Measurements from ENCODE around the gene NELFCD. TPM values are rescaled to one million over a fixed set of nuclear protein-coding genes. Genes with fewer than 3 reads are reported as not detected.
A peak's percentile ranks its signal among the peaks of the same experiment; 100 is the strongest.
"Not testable (repeated sequence)": the region's sequence is repeated elsewhere in the genome, so short reads cannot be mapped to it uniquely, and the experiment has no call there.

Gene NELFCD
- total RNA-seq, 2 donors from 2014 or later, result 55.0 to 85.2 TPM

- TF ChIP-seq CTCF (IDR thresholded peaks at IDR 0.05) (no peak), POLR2A (IDR thresholded peaks at IDR 0.05) (no peak), POLR2AphosphoS5 (IDR thresholded peaks at IDR 0.05) (no peak)
- no peak overlapping the region for H3K4me3 ChIP-seq
- no peak overlapping the region for H3K27ac ChIP-seq
- WGBS, result 71% methylated on average over 6 of the region's 6 CpGs
- intact Hi-C loops (cut with DNase I), result no loop called here
- H3K9me3 ChIP-seq, result no peaks in the 10 kb centered on the region
- H3K4me1 ChIP-seq (replicated peaks), result peaks cover 6% of the 10 kb centered on the region
- no peaks in the 10 kb centered on the region for H3K36me3 ChIP-seq
- no peaks in the 10 kb centered on the region for H3K27me3 ChIP-seq (replicated peaks; ENCODE audit: insufficient read depth)
- DNase-seq (ENCODE audit: low spot score), result no peak
Observed at GRCh38 chr20:58978351-58979190, 2.5 kb upstream of the NELFCD start.

- Histone ChIP-seq H3K27ac (peak overlapping the region; percentile 75 to 77), H3K4me3 (peak overlapping the region; percentile 73 to 90), H3K27me3 (replicated peaks; ENCODE audit: insufficient read depth) (no peaks in the 10 kb centered on the region), H3K36me3 (no peaks in the 10 kb centered on the region), H3K4me1 (replicated peaks) (peaks cover 6% of the 10 kb centered on the region), H3K9me3 (no peaks in the 10 kb centered on the region)
- no peak for DNase-seq (ENCODE audit: low spot score)
- WGBS, result 20% methylated on average over 29 of the region's 29 CpGs
- no peak for TF ChIP-seq POLR2AphosphoS5 (IDR thresholded peaks at IDR 0.05)
- TF ChIP-seq CTCF (IDR thresholded peaks at IDR 0.05), result no peak
- TF ChIP-seq POLR2A (IDR thresholded peaks at IDR 0.05), result no peak
- intact Hi-C loops (cut with DNase I), result loop anchor here (2.0 to 5.0 kb wide), 3 partner anchors 51 to 91 kb away; partner anchors contain the start of gene ATP5F1E
Observed at GRCh38 chr20:58981628-58982364, 740 bp downstream of the NELFCD start.

GRCh38 chr20:58982406-58983114, 1.5 kb downstream of the NELFCD start:
- H3K9me3 ChIP-seq, result no peaks in the 10 kb centered on the region
- H3K36me3 ChIP-seq, result peaks cover 0 to under 1% of the 10 kb centered on the region in 2 donors
- DNase-seq (ENCODE audit: low spot score), result no peak
- H3K4me1 ChIP-seq (replicated peaks), result peaks cover 6% of the 10 kb centered on the region
- 90% methylated on average over 12 of the region's 12 CpGs for WGBS
- peak overlapping the region in 1 of 2 donors; percentile 90 for H3K4me3 ChIP-seq
- intact Hi-C loops (cut with DNase I), result loop anchor here (5.0 kb wide), 2 partner anchors 50 to 75 kb away; partner anchors contain the start of gene ATP5F1E
- TF ChIP-seq CTCF (IDR thresholded peaks at IDR 0.05), result no peak
- TF ChIP-seq POLR2AphosphoS5 (IDR thresholded peaks at IDR 0.05), result no peak
- TF ChIP-seq POLR2A (IDR thresholded peaks at IDR 0.05), result no peak
- no peaks in the 10 kb centered on the region for H3K27me3 ChIP-seq (replicated peaks; ENCODE audit: insufficient read depth)
- H3K27ac ChIP-seq, result no peak overlapping the region

GRCh38 chr20:58983115-58983468, 2.0 kb downstream of the NELFCD start:
- 95% methylated on average over 12 of the region's 12 CpGs for WGBS

GRCh38 chr20:58984691-58985090, 3.6 kb downstream of the NELFCD start:
- intact Hi-C loops (cut with DNase I), result loop anchor here (5.0 kb wide), 2 partner anchors 48 to 77 kb away; partner anchors contain the start of gene ATP5F1E
- no peak for DNase-seq (ENCODE audit: low spot score)
- peaks cover 9 to 21% of the 10 kb centered on the region in 2 donors for H3K36me3 ChIP-seq
- H3K27ac ChIP-seq, result no peak overlapping the region
- H3K4me1 ChIP-seq (replicated peaks), result peaks cover 6% of the 10 kb centered on the region
- H3K4me3 ChIP-seq, result no peak overlapping the region
- H3K9me3 ChIP-seq, result no peaks in the 10 kb centered on the region
- WGBS, result 74% methylated on average over 6 of the region's 6 CpGs
- TF ChIP-seq POLR2A (IDR thresholded peaks at IDR 0.05) (no peak), CTCF (IDR thresholded peaks at IDR 0.05) (no peak), POLR2AphosphoS5 (IDR thresholded peaks at IDR 0.05) (no peak)
- no peaks in the 10 kb centered on the region for H3K27me3 ChIP-seq (replicated peaks; ENCODE audit: insufficient read depth)

More at GRCh38 chr20:58983115-58983468, 2.0 kb downstream of the NELFCD start:
- intact Hi-C loops (cut with DNase I), result loop anchor here (5.0 kb wide), 2 partner anchors 49 to 76 kb away; partner anchors contain the start of gene ATP5F1E
- not testable (repeated sequence) for DNase-seq (ENCODE audit: low spot score); H3K27ac ChIP-seq; H3K36me3 ChIP-seq; H3K4me1 ChIP-seq (replicated peaks); H3K27me3 ChIP-seq (replicated peaks; ENCODE audit: insufficient read depth); H3K9me3 ChIP-seq; H3K4me3 ChIP-seq
